Endothelial cell of umbilical vein (primary cell): ENCODE results near the gene CBFA2T3. TPM values are rescaled to one million over a fixed set of nuclear protein-coding genes. Genes with fewer than 3 reads are reported as not detected.

Source experiments
- Bru-seq: library from RNA; stranded (reverse); fragments of 400-500 nt; gene quantifications from one replicate; lab custom pipeline; 2021; lab: Mats Ljungman, UMichigan
- BruChase-seq, 2 experiments: library from RNA; stranded (reverse); fragments of 400-500 nt; gene quantifications; one replicate each; lab custom pipeline; 2021; lab: Mats Ljungman, UMichigan
- BruUV-seq: library from RNA; stranded (reverse); fragments of 400-500 nt; replicated peaks from 2 replicates; lab custom pipeline; 2021; lab: Mats Ljungman, UMichigan
- CTCF ChIA-PET: fragments of 300-600, 350-600 bp; sonication (Branson Sonifier 250); formaldehyde crosslinking; loops from one replicate; lab custom pipeline; 2021; ENCODE audit warnings: antibody characterized with exemption, inconsistent platforms; lab: Charles Lee
- POLR2A ChIA-PET: fragments of 300-600, 350-600 bp; sonication (Branson Sonifier 250); formaldehyde crosslinking; loops from one replicate; lab custom pipeline; 2021; ENCODE audit warnings: antibody characterized with exemption, inconsistent platforms; lab: Charles Lee
- DNase-seq: peaks from one replicate; pipeline ENCODE4 v3.0.0-alpha.2; 2011; ENCODE audit warnings: low read depth, low spot score
- FAIRE-seq: peaks from 2 replicates; lab custom pipeline; 2011; peaks lifted over from hg19 to GRCh38; lab: Jason Lieb, UNC
- H2AFZ ChIP-seq: 2 replicates; pipeline ENCODE4 v1.6.0; 2012; ENCODE audit warnings: low read depth, low read length, control low read depth, inconsistent platforms
- H3K27ac ChIP-seq: 2 replicates; pipeline ENCODE4 v1.5.1; 2011; ENCODE audit warnings: low read depth, mild to moderate bottlenecking, control low read depth, low read length, moderate library complexity; ENCODE audit not compliant: insufficient read depth
- H3K27me3 ChIP-seq, 2 experiments: 2 replicates each; pipeline versions ENCODE4 v1.6.0 to v1.6.1; 2011; ENCODE audit warnings: low read length in 2 of 2, mixed read lengths in 1 of 2; ENCODE audit not compliant: control insufficient read depth in 2 of 2, insufficient read depth in 2 of 2
- H3K36me3 ChIP-seq, 2 experiments: 2 replicates in 1 of 2; 3 replicates in 1 of 2; pipeline ENCODE4 v1.5.1; 2011; ENCODE audit warnings: low read length in 2 of 2, mild to moderate bottlenecking in 1 of 2, moderate library complexity in 1 of 2; ENCODE audit not compliant: control insufficient read depth in 2 of 2, insufficient read depth in 2 of 2; ENCODE audit errors: extremely low read depth in 1 of 2
- H3K4me1 ChIP-seq: 3 replicates; pipeline ENCODE4 v1.5.1; 2011; ENCODE audit warnings: mild to moderate bottlenecking, low read length; ENCODE audit not compliant: control insufficient read depth, insufficient read depth; ENCODE audit errors: extremely low read depth
- H3K4me2 ChIP-seq: 2 replicates; pipeline ENCODE4 v1.6.1; 2011; ENCODE audit warnings: low read length, control low read depth, mixed read lengths; ENCODE audit not compliant: insufficient read depth
- H3K4me3 ChIP-seq, 3 experiments: fragments of 200-600 bp in 1 of 3; sonication (generic), shearing (Covaris generic) in 1 of 3; replicated peaks in 1 of 3; 2 replicates each; pipeline ENCODE4 v1.5.1; 2011 to 2016; ENCODE audit warnings: control low read depth in 3 of 3, low read length in 3 of 3, mild to moderate bottlenecking in 2 of 3, inconsistent platforms in 1 of 3, low read depth in 1 of 3, moderate library complexity in 1 of 3; ENCODE audit not compliant: insufficient read depth in 1 of 3
- H3K79me2 ChIP-seq: 2 replicates; pipeline ENCODE4 v1.6.0; 2012; ENCODE audit warnings: low read length, inconsistent platforms; ENCODE audit not compliant: control insufficient read depth, insufficient read depth
- H3K9ac ChIP-seq: replicated peaks from 2 replicates; pipeline ENCODE3; 2011; ENCODE audit warnings: low read length, control low read depth; ENCODE audit not compliant: insufficient read depth; ENCODE audit errors: extremely low read depth
- H3K9me1 ChIP-seq: replicated peaks from 3 replicates; pipeline ENCODE4 v1.6.0; 2011; ENCODE audit warnings: mild to moderate bottlenecking, low read length; ENCODE audit not compliant: control insufficient read depth, insufficient read depth; ENCODE audit errors: extremely low read depth
- H3K9me3 ChIP-seq: replicated peaks from 2 replicates; pipeline ENCODE4 v1.5.1; 2012; ENCODE audit warnings: low read length, inconsistent platforms; ENCODE audit not compliant: control insufficient read depth, insufficient read depth
- H4K20me1 ChIP-seq: replicated peaks from 2 replicates; pipeline ENCODE3; 2011; ENCODE audit warnings: mild to moderate bottlenecking, low read length; ENCODE audit not compliant: control insufficient read depth, insufficient read depth; ENCODE audit errors: extremely low read depth
- CTCF ChIP-seq, 2 donors: IDR thresholded peaks; 1 replicate in 1 of 2; 2 replicates in 1 of 2; pipeline ENCODE4 v1.5.1; 2011; ENCODE audit warnings: low read length in 2 of 2, mild to moderate bottlenecking in 2 of 2, moderate library complexity in 2 of 2, control low read depth in 1 of 2, inconsistent platforms in 1 of 2, low read depth in 1 of 2; ENCODE audit not compliant: insufficient read depth in 1 of 2; ENCODE audit errors: extremely low read depth in 1 of 2
- EZH2 ChIP-seq: IDR thresholded peaks from 2 replicates; pipeline ENCODE4 v1.6.1; 2012; ENCODE audit warnings: borderline replicate concordance, low read depth, mild to moderate bottlenecking, moderate library complexity, low read length, inconsistent platforms; ENCODE audit not compliant: severe bottlenecking
- GATA2 ChIP-seq: IDR thresholded peaks from 2 replicates; pipeline ENCODE4 v1.7.0; 2011; ENCODE audit warnings: low read depth, mild to moderate bottlenecking, moderate library complexity, mixed read lengths, low read length; ENCODE audit not compliant: insufficient read length, insufficient read depth
- MAX ChIP-seq: IDR thresholded peaks from 2 replicates; pipeline ENCODE4 v1.6.1; 2011; ENCODE audit not compliant: insufficient read depth, insufficient read length
- POLR2AphosphoS5 ChIP-seq: IDR thresholded peaks from 2 replicates; pipeline ENCODE4 v1.6.1; 2012; ENCODE audit warnings: low read depth, mild to moderate bottlenecking, control low read depth, low read length, moderate library complexity; ENCODE audit not compliant: insufficient read depth
- dilution Hi-C: fragments of 300-500 bp; cut with MboI; formaldehyde crosslinking; loops from one replicate; pipeline ENCODE4 v1.15.0; 2019; ENCODE audit warnings: low sequenced_read_pairs; ENCODE audit not compliant: extremely low pct_ligation_motif_present
- intact Hi-C: fragments of 100-400 bp; cut with micrococcal nuclease; formaldehyde crosslinking; loops from one replicate; pipeline ENCODE4 v1.10.0; 2022
- long read RNA-seq: library from polyadenylated mRNA; stranded (forward); transcript quantifications from one replicate; pipeline ENCODE4 v2.0.0, GENCODE V29; 2021
- polyA minus RNA-seq, 3 experiments: library from RNA; depleted of rRNA, polyadenylated mRNA; stranded (reverse); fragments of >200 nt; gene quantifications; 1 replicate in 1 of 3; 2 replicates in 2 of 3; pipeline ENCODE4 v1.2.3, GENCODE V29; 2011
- polyA plus RNA-seq, 4 experiments: library from polyadenylated mRNA; depleted of rRNA in 3 of 4; stranded (reverse) in 3 of 4; unstranded in 1 of 4; fragments of >200 nt; gene quantifications; 2 replicates each; pipeline versions ENCODE4 v1.2.1 to v1.2.3, GENCODE V29; 2011 to 2012; ENCODE audit warnings: missing spikeins in 1 of 4
- total RNA-seq: library from RNA; stranded (reverse); gene quantifications from 2 replicates; pipeline ENCODE4 v1.2.3, GENCODE V29; 2021

The CBFA2T3 gene
- total RNA-seq (not detected in 2 replicates), polyA plus RNA-seq (not detected in 2 replicates), polyA minus RNA-seq (0.07 and 0.42 TPM in 2 replicates), Bru-seq, nascent RNA (percentile 5 among the genes with signal in this experiment), BruChase-seq, experiment 1, labeled RNA remaining after a 6-hour chase (percentile 8 among the genes with signal in this experiment), BruChase-seq, experiment 2, labeled RNA remaining after a 2-hour chase (percentile 6 among the genes with signal in this experiment)
- polyA plus RNA-seq (2011; cell fraction: cytosol; rRNA removed): not detected in 2 replicates
- polyA plus RNA-seq (2011; cell fraction: nucleus; rRNA removed): not detected in 2 replicates
- not detected in 2 replicates for polyA plus RNA-seq (2012)
- not detected for polyA minus RNA-seq (2011; cell fraction: cytosol; rRNA and poly(A)+ RNA removed)
- polyA minus RNA-seq (2011; cell fraction: nucleus; rRNA and poly(A)+ RNA removed): not detected in 2 replicates
- long read RNA-seq: 0 reads

- peaks cover 4% of the 10 kb centered on the region for H3K4me1 ChIP-seq
- no peak within 1 kb of the TSS for H3K4me2 ChIP-seq
- no peaks in the 10 kb centered on the region for H3K9me3 ChIP-seq
- POLR2A ChIA-PET: no interaction called here
- no peak within 1 kb of the TSS for H3K9ac ChIP-seq
- FAIRE-seq (peak; percentile 83), DNase-seq (peak; percentile 84)
- no peak within 1 kb of the TSS for H3K27ac ChIP-seq
- dilution Hi-C loops: no loop called here
- H3K4me3 ChIP-seq: no peak within 1 kb of the TSS
- H3K27me3 ChIP-seq: no peaks in the 10 kb centered on the region
- H3K9me1 ChIP-seq: no peaks in the 10 kb centered on the region
- no TSS peak for BruUV-seq
- TF ChIP-seq GATA2 (peak; percentile 13), EZH2 (no peak), POLR2AphosphoS5 (peak; percentile 93), CTCF (IDR thresholded peaks at IDR 0.05; ENCODE audit: extremely low read depth in 1 of 2, insufficient read depth in 1 of 2, low read depth in 1 of 2, low read length in 2 of 2) (no peak), MAX (peak; percentile 57)
- H3K79me2 ChIP-seq: no peaks in the 10 kb centered on the region
- intact Hi-C loops: loop anchor here (1.0 kb wide), 1 partner anchor 27 kb away; no protein-coding TSS in a partner anchor
- no peaks in the 10 kb centered on the region for H4K20me1 ChIP-seq
- H2AFZ ChIP-seq: no peak within 1 kb of the TSS
- CTCF ChIA-PET: no interaction called here
- H3K36me3 ChIP-seq: no peaks in the 10 kb centered on the region
Observed at GRCh38 chr16:88977018-88977811, at the start of gene CBFA2T3. TSS of gene CBFA2T3 (minus strand) at chr16:88977207. CDS start at chr16:88976807, 400 bp downstream.
